ENCODE data around the gene RNF14.

The RNF14 gene

DNA sequence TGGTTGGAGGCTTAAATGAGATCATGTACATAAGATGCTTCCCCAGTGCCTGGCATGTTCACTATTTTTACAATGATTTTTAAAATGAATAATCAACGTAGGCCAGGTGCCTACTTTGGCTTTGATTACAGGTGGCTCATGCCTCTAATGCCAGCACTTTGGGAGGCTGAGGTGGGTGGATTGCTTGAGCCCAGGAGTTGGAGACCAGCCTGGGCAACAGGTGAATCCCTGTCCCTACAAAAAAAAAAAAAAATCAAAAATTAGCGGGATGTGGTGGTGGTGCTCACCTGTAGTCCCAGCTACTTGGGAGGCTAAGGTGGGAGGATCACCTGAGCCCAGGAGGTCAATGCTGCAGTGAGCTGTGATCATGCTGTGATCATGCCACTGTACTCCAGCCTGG, 20.1 kb upstream of the RNF14 start:
- no peak for DNase-seq

DNA sequence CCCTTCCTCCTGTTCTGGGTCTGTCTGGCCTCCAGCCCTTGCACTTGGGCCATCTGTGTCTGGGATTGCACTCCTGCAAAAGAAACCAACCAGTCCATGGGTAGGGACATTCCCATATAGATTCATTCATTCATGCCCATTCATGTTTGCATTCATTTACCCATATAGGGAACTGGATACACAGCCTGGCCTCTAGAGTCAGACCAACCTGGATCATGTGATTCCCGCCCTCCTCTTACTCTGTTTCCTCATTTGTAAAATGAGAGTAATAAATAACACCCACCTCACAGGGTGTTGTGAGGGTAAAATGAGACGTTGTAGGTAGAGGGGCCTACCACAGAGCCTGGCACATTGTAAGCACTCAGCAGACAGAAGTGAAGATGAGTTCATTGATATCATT, 19.4 kb upstream of the RNF14 start:
- no peak for DNase-seq

DNA sequence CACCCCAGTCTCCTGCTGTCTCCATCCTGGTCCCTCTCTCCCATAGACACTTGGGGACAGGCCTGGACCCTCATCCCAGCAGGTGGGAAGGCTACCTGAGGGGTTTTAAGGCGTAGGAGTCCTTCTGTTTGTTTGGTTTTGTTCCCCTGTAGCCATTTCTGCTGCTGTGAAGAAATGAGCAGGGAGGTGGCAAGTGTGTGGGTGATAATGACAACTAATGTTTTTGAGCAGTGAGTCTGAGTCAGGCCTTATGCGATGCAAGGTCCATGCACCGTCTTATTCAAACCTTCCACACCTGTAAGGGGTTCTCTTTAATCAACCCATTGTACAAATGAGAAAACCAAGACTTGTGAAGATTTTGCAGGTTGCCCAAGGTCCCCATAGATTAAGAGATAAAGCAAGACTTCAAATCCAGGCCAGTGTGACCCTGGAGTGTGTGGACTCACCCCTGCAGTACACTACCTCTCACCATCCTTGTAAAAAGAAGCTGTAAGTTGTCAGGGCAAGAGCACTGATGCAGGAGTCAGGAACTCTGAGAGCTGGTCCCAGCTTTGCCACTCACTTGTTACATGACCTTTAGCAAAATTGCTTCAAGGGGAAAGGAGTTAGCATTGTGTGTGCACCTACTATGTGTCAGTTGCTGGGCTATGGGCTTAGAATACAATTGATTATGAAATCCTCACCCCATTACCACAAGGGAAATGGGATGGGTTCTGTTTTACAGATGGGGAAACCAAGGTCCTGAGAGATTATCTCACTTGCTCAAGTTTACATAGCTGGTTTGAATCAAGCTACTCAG, 18.5 kb upstream of the RNF14 start:
- no peak for DNase-seq

DNA sequence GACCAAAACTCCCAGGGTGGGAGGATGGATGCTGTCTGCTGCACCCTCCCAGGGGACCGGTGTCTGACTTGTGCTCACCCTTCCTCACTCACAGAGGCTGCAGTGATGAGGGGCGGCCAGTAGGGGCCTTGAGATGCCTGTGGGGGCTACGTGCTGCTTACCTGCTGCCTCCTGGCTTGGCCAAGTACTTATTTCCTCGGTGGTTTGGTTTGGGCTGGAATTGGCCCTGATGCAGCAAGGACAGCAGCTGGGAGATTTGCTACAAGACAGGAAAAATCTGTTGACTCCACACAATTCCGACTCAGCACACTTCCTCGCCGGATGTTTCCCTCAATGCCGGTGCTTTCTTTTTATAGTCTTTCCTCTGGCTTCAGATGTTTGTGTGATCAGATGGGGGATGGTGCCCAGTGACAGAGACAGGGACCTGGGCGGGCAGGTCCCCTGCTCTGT, 17.5 kb upstream of the RNF14 start:
- DNase-seq: peak in 1 of 5 donors; percentile 22

DNA sequence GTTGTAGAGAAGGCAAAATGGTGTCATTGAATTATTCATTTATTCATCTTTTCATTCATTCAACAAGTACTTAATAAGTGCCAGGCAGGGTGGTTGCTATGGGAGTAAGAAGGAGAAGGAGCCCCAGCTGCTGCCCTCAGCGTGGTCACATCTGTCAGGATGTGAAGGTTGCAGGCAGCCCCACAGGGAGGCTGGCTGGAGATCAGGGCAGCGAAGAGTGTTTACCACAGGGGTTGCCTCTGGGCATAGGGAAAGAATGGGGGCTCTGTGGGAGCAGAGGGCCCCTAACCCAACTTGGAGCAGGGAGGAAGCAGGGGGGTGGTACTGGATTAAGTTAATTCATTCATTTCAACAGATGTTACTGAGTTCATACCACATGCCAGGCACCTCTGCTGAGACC, 16.9 kb upstream of the RNF14 start:
- DNase-seq: no peak

DNA sequence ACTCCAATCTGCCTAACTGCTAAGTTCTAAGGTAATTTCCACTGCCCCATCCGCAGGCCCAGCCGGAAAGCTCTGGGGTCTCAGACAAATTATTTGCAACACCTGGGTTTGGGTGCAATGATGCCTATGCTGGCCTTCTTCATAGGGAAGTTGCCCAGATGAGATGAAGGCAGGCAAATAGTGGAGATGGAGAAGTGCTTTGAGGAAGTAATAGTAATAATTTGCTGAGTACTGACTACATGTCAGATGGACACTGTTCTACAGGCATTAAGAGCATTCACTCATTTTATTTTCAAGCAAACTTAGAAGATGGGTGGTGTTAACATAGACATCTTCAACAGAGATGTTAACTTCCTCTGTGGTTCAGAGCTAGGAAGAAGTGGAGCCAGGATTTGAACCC, 14.7 kb upstream of the RNF14 start:
- no peak for DNase-seq

DNA sequence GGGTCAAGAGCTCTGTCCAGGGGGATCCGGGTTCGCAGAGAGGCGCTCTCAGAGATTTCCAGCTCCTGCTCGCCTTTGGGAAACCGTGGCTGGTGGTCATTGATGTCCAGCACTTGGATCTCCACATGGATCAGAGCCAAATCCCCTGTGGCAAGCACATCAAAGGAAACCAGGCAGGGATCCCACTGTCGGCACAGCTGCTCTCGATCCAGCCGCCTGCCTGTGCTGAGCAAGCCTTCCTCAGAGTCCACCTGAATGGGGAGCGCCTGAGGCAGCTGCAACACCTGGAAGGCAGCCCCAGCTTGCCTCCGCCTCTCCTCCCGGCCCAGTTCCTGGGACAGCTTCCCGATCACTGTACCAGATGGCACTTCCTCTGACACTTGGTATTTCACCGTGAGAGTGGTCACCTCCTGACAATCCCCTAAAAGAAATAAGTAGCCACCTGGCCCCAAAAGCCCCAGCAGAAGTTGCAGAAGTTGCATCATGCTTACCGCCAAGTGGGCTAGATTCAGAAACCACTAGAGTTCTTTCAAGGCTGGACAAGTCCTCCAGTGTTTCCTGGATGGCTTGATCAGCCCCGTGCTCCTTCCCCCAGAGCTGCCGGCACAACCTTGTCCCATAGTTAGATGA, 11.4 kb upstream of the RNF14 start:
- DNase-seq: no peak

DNA sequence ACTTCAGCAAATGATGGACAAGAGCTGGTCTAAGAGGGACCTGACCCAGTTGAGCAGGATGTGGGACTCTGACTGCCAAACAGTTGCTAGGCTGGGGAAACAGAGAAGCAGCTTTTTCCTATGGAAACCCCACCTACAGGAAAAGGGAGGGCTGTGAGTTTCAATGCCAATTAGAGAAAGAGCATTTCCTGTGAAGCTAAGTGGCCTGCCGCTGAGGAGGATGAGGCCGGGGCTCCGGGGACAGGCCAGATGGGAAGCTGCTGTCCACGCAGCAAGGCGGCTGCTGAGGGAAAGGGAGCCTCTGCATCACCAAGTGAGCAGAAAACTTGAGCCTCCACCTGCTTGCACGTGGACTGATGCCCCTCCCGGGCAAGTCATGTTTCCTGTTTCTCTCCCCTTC, 10.8 kb upstream of the RNF14 start, which contains the start of gene PCDH12:
PCDH12 (minus strand) TSS at position 90 of the 400 bp plus-strand sequence. CDS start 351 bp downstream, outside the sequence.
- DNase-seq: peak in 1 of 5 donors; percentile 62

DNA sequence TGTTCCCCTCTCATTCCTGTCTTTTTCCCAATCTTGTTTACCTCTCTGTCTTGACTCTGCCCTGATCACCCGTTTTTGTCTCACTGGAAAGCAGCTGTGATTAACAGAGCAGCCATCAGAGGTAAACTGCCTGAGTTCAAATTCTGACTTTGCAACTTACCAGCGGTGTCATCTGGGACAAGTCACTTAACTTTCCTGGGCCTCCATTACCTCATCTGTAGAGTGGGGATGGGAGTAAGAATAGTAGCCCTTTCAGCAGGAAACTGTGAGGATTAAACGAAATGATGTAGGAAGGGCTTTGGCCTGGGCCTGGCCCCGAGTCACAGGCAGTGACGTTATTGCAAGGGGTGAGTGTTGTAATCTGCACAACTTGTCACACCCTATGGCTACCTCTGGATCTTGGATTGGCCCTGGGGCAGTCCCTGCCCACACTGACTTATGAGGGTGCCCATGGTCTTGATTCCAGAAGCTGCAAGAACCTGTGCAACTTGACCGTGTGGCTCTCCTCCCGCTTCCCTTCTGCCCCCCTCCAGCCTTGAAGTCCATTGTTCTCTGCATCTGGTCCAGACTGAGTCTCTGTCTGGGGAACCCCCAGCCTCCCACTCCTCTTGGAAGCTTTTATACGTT, 10.2 kb upstream of the RNF14 start:
- peak in 1 of 5 donors; percentile 48 for DNase-seq

DNA sequence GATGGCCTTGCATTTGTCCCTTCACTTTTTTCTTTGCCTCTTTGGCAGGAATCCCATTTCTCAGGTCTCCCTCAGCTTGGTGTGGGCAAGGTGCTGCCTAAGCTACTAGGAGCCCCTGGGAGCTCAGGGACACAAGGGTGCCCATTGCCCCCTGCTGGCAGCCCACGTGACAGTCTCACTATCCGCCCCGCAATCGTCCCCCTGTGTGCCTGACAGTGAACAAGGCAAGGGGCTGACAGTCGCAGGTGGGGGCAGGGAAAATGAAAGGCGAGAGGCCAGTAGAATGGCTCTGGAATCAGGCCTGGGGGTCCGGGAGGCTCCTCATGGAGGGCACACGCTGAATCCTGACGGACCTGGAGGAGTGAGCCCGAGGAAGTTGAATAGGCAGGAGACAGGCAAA, 8.9 kb upstream of the RNF14 start:
- peak in 1 of 5 donors; percentile 18 for DNase-seq

DNA sequence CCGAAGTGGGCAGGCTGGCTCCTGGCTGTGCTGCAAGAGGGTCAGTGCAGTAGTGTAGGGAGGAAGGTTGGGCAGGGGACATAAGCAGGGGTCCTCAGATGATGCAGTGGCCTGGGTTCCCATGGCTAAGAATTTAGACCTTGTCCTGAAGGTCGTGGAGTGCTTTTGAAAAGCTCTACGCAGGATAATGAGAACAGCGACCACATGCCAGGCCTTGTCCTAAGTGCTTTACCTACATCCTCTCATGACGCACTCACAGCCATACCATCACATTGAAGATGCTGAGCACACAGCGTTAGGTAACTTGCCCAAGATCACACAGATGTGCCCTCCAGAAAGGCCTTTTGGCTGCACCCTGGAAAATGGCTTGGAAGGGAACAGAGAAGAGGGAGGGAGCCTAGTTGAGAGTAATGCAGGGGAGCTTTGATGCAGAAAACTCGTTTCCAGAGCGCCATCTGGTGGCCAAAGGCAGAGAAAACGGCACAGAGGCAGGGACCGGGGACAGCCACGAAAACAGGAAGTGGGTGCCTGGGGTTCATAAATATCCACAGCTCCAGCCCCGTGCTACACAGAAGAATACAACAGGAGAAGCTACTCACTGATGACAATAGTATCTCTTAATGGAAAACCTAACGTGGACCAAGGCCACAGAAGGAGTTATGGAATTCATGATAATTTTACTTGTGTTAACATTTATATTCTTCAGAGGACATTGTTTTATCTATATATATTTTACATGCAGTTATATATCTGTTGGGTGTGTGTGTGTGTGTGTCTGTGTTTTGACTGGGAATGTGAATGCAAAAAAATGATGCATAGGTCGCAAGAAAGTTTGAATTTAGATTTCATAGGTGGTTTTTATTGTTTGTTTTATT, 8.2 kb upstream of the RNF14 start:
- DNase-seq: peak; percentile 69 to 89 (median 85)

DNA sequence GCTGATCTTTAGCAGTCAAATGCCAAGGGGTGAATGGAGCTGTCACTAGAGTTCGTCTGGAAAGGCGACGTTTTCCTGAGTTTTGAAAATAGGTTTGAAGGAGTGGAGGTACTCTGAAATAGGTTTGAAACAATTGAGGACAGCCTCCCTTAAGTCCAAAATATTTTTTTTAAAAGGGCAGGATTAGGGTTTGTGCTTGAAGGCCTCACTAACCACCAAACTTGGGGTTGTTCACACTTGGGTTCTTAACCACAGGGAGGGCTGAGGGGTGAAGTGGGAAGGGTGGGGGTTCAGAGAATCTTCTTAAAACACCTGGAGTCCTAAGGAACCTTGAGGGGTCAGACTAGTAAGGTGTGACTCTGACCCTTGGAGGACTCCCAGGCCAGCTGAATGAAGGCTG, 7.4 kb upstream of the RNF14 start:
- no peak for DNase-seq

DNA sequence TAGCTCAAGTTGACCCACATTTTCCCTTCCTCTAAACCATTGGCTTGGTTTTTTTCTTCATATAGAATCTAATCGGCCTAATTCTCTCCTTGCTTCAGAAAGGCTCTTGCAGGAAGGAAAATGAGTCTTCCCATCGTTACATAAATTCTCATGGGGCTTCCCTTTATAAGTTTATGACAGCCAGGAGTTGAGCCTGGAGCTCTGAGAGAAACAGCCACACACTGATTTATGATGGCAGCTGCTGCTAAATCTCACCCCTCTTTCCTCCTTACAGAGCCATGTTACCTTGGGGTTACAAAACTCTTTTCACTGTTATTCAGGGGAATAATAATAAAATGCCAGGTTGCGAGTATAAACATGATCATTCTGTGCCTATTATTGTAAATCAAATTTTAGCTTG, 5.2 kb upstream of the RNF14 start:
- no peak for DNase-seq

DNA sequence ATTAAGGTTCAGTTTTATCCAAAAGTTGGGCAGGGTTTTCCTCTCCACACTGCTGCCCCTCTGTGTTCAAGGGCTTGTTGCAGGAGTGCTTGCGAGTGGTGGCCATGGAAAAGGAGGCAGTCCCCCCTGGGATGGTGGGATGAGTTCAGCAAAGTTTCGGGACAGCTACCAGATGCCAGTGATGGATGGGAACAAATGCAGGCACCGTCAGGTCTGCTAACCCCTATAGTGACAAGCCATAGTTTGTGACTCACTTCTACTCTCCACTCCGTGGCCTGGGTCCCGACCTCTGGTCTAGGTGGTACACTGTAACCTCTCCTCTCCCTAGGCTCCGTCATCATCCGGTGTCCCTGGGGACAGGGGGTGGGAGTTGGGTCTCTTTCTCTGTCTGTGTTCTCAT, 3.8 kb upstream of the RNF14 start:
- no peak for DNase-seq

DNA sequence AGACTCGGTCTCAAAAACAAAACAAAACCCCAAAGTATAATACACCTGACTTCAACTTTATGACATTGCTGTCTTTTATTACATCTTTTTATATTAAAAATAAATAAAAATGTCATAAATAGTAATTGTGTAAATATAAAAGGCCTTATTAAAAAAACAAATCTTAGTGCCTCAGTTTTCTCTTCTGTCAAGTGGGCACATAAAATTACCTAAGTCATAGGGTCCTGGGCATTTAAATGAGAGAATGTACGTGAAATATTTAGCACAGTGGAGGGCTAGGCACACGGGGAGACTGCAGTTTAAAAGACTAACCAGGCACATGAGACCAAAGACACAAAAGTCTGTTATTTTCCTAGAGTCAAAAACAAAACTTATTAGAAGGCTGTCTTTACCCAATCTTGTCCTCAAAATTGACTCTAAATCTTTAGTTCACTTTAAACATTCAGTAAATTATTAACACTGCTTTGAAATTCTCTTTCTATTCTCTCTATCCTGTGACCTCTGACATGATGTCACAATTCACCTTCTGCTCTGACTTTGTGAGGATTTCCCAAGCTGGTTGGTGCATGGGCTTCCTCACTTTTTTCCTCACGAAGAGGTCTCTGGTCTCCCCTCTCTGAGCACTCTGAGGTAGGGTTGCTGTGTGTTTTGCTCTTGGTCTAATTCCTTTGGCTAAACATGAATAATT, 2.5 kb upstream of the RNF14 start:
- no peak for DNase-seq

DNA sequence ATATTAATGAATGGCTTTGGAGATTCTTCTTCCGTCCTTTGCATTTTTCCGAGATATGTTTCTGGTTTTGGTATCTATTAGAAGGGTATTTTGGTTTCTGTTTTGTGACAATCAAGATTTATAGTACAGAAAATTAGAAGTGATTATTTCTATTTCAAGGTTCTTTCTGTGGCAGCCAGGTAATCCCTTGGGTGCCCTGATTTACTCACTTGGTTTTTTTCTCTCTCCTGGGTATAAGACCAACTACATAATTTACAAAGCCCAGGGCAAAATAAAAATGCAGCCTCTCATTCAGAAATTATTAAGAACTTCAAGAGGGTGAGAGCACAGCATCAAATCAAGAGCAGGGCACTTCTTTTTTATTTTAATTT, 2.0 kb upstream of the RNF14 start:
- no peak for DNase-seq

DNA sequence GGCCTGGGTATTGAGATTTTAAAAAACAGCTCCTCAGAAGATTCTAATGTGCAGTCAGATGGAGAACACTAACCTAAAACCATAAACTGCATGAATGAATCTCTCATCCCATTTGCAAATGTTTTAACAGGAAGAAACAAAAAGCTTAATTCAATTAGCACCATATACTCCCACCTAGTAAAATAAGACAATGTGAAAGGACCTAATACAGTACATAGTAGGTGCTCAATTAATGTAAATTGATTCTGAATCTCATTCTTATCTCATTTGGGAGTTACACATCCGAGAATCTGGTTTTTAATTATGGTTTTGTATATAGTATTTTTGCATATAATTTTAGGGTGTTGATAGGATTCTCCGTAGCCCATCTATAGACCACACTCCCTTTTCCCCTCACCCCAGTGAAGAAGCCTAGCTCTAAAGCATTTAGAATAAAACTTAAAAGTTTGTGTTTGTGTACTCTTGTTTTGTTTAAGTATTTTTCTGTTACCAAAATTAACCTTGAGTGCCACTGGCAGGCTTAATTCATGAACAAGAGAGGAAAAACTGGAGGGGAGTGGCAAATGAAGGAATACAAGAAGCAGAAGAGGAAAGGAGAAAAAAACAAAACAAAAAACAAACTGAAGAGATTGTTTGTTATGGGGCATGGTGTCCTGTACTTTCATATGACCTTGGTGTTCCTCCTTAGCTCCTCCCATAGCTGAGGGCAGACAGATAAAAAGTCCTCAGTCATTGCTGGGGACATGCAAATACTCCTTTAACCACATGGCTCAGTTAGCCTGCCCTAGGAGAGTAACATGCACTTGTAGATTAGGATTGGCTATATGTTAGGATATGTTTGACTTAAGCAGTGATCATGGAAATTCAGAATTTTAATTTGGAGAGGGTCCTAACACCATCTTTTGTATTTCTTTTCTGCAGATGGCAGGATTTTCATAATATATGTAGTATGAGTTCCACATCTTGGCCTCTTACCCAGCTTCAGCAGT, 1.2 kb downstream of the RNF14 start:
- peak in 1 of 5 donors; percentile 48 for DNase-seq

DNA sequence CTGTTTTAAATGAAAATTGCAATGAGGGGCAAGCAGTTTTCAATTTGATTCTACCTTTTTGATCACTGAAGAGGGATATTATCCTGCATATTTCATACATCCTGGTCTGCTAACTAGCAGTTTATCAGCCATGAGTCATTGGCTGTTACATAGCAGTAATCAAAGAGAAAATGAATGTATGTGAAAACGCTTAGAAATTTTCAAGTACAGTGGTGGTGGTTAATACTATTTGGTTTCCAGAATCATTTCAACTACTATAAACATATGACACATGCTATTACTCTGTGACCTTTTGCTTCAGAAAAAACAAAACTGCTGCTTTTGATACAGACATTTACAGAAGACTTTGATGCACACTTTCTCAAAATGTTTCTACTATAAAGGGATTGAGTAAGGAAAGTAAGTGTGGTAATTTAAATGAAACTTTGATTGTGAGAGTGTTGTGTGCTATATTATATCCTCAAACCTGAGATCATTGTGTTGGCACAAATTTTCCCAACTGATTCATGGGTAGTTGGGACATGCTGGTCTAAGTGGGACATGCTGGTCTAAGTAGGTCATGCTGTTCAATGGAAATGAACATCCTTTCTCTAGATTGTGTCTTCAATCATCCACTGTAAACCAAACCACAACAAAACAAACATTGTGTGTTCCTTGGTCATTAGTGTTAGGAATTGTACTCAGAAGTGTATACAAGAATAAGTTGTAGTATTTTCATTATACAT, 5.1 kb downstream of the RNF14 start:
- DNase-seq: no peak

DNA sequence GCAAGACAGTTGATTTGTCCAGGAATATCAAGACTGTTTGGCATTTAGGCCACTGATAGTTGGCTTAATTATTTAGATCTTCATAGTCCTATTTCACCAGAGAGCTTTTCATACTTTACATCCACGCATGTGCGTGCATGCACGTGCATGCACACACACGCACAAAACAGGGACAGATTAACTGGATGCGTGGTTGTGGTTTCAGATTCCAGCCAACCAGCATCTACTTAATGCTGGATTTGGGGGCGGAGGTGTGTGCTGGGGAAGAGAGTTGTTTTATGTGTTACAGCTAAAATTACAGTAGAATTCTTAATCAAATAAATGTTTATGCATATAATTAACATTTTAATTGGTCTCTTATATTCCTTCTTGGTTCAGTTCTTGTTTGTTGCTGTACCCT, 7.3 kb downstream of the RNF14 start:
- DNase-seq: no peak

DNA sequence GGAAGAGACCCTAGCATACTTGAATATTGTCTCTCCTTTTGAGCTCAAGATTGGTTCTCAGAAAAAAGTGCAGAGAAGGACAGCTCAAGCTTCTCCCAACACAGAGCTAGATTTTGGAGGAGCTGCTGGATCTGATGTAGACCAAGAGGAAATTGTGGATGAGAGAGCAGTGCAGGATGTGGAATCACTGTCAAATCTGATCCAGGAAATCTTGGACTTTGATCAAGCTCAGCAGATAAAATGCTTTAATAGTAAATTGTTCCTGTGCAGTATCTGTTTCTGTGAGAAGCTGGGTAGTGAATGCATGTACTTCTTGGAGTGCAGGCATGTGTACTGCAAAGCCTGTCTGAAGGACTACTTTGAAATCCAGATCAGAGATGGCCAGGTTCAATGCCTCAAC, 9.5 kb downstream of the RNF14 start:
- DNase-seq: no peak
